ENCODE results near the gene MYH7B. TPM values are rescaled to one million over a fixed set of nuclear protein-coding genes. Genes with fewer than 3 reads are reported as not detected.

MYH7B gene
- total and polyA plus RNA-seq, 2 experiments from 2014 or later: 0.10 to 1.1 TPM

- Mint-ChIP-seq H3K4me1 (peaks cover 11% of the 10 kb centered on the region), H3K4me3 (no peak overlapping the region), H3K9me3 (no peaks in the 10 kb centered on the region; the same call in 2 of the 3 replicates), H3K27ac (no peak overlapping the region), H3K27me3 (ENCODE audit: insufficient read depth, low read depth, poor library complexity) (peaks cover 20% of the 10 kb centered on the region), H3K36me3 (ENCODE audit: low read depth) (no peaks in the 10 kb centered on the region)
- no peaks in the 10 kb centered on the region for H3K36me3 ChIP-seq (ENCODE audit: insufficient read depth)
- H3K9me2 ChIP-seq (ENCODE audit: insufficient read depth): no peaks in the 10 kb centered on the region
- ATAC-seq (no peak), DNase-seq (ENCODE audit: low spot score) (no peak)
- no peaks in the 10 kb centered on the region for H3F3A ChIP-seq (replicated peaks; ENCODE audit: low read depth)
- H3K79me2 ChIP-seq (replicated peaks; ENCODE audit: insufficient read depth): no peaks in the 10 kb centered on the region
- TF ChIP-seq EZH2 (IDR thresholded peaks at IDR 0.05; ENCODE audit: low read depth, unreplicated experiment) (no peak), REST (IDR thresholded peaks at IDR 0.05; ENCODE audit: unreplicated experiment) (no peak), CTCF (conservative IDR thresholded peaks at IDR 0.05; ENCODE audit: low read depth in 2 of 2) (no peak), ZNF462 (CRISPR knock-in tag; IDR thresholded peaks at IDR 0.05) (no peak), ETS1 (IDR thresholded peaks at IDR 0.05) (no peak), CREB1 (CRISPR knock-in tag; IDR thresholded peaks at IDR 0.05; ENCODE audit: low read depth) (no peak), POLR2AphosphoS5 (IDR thresholded peaks at IDR 0.05; ENCODE audit: low read depth) (no peak), ZNF114 (CRISPR knock-in tag; IDR thresholded peaks at IDR 0.05) (no peak), ZNF331 (CRISPR knock-in tag; IDR thresholded peaks at IDR 0.05; ENCODE audit: low read depth) (no peak), JUNB (IDR thresholded peaks at IDR 0.05; ENCODE audit: unreplicated experiment) (no peak), NANOG (IDR thresholded peaks at IDR 0.05; ENCODE audit: borderline replicate concordance) (no peak), STAT1 (IDR thresholded peaks at IDR 0.05; ENCODE audit: unreplicated experiment) (no peak), EZH2phosphoT487 (IDR thresholded peaks at IDR 0.05; ENCODE audit: unreplicated experiment) (no peak)
- H3K27me3 ChIP-seq (ENCODE audit: insufficient read depth): no peaks in the 10 kb centered on the region
- H3K4me1 ChIP-seq (ENCODE audit: insufficient read depth): peaks cover 5% of the 10 kb centered on the region; the same call in 1 of the 2 replicates
- H2AFZ ChIP-seq: no peak overlapping the region
- no peak overlapping the region for H3K4me3 ChIP-seq
- H3K27ac ChIP-seq (ENCODE audit: low read depth): no peak overlapping the region
- H4K20me1 ChIP-seq (replicated peaks; ENCODE audit: insufficient read depth): no peaks in the 10 kb centered on the region; the same call in 1 of the 2 replicates
- no peak overlapping the region for H3K4me2 ChIP-seq
These were observed 34.0 kb downstream of the MYH7B start for GRCh38 chr20:34989670-34990069.

Measured in GM23338 (cell line).